PC-9 (cell line): Measurements from ENCODE around the gene PHACTR1.

Source experiments
- CTCF ChIP-seq: fragments of 200-600 bp; sonication (generic); conservative IDR thresholded peaks from 2 replicates; pipeline ENCODE4 v1.6.1; 2017; ENCODE audit warnings: mixed run types, antibody characterized with exemption, mild to moderate bottlenecking, moderate library complexity
- EZH2 ChIP-seq: fragments of 200-600 bp; sonication (generic); IDR thresholded peaks from 2 replicates; pipeline ENCODE4 v1.8.0; 2017; ENCODE audit warnings: antibody characterized with exemption, low read depth

DNA sequence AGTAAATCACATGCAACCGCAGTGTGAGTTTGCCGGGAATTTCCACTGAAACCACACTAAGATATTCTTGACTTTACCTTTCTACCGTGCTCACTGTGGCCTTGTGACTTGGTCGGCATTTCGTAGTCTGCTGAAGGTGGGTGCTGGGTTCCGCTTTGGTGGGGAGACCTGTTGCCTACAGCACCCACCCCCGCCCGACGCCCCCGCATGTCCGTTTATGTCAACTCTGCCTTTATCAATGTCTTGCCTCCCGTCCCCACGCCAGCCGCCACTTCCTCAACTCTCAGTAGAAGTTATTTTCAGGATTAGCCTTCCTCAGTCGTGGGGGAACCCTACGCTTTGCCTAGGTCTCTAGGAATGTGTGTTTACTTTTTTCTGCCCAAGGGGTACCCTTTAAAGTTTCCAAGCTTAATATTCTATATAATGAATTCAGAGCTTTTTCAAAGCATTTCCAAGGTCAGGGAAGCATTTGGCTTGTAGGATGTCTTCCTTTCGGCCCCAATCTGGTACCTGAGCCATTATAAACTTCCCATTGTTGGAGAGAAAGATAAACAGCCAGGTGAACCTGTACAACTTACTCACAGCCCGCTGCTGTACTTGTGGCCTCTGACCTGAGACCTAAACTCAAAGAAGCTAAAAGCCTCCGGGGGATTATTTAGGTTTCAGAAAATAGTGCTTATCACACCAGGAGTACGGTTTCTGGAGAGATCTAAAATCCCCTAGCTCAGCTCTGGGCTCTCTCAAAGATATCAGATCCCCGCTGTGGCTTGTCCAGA lies 557.6 kb downstream of the PHACTR1 start:
- TF ChIP-seq CTCF (no peak), EZH2 (no peak)
